Kidney tubule cell (primary cell): ENCODE measurements around the gene CCNF.

ENCODE experiments used
- DNase-seq: peaks from one replicate; pipeline ENCODE4 v3.0.0-alpha.2; 2018; ENCODE audit warnings: low spot score

The CCNF gene

DNA sequence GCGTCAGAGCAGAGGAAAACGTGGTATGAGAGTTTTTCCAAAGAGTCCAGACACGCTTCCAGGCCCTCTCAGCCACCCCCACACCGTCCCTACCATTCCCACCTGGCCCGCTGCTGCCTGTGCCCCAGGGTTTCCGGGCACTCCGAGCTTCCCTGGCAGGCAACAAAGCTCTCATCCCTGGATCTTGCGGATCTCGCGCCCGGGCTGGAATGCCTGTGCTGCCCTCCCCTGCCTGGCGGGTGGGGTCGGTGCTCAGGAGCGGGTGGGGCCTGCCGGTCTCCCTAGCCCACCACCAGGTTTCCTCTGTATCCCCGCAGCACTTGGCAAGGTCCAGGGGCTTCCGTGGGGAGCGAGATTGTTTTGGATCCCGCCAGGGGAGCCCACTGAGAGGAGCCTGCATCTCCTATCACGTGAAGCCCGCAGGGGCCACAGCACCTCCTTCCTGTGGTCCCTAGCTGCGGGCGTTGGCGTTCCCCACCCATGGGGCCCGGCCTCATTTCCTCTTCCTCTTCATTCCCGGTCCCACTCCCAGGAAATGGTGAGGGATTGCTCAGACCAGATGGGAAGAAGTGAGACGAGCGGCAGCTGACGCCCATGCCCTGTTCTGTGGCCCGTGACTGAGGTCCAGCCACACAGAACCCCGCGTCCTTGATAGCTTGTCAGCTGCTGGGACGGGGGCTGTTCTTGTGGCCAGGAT lies 56.7 kb downstream of the CCNF start:
- no peak for DNase-seq

- peak; percentile 71 for DNase-seq
Observed at GRCh38 chr16:2486645-2487516, 57.6 kb downstream of the CCNF start.

GRCh38 chr16:2487517-2487842 lies 58.2 kb downstream of the CCNF start:
- DNase-seq, result no peak

DNA sequence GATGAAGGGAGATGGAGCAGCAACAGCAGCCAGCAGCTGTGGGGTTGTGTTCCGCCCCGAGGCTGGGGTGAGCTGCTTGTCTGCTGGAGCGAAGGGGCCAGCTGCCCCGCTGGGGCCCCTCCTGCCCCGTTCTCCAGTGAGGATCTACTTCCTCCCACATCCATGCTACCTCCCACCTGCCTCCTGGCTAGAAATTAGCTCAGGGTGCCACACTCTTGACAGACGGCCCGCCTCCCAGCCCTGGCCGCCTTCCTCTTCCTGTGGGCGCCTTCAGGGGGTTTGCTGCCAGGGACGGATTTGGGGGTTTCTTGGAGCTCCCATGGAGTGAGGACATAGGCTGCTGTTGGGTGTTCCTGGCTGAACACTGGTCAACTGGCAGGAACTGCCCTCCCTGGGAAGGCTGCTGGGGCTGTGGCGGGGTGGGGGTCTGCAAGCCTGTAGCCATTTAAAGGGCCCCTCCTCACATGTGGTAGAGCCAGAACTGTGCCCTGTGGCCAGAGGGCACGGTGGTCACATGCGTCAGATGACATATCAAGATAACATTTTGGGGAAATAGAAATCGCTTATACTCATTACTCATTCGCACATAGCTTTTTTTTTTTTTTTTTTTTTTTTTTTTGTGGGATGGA lies 58.8 kb downstream of the CCNF start:
- no peak for DNase-seq

- no peak for DNase-seq
Observed at GRCh38 chr16:2489581-2489980, 60.3 kb downstream of the CCNF start.

GRCh38 chr16:2490190-2491105 lies 61.2 kb downstream of the CCNF start:
- DNase-seq, result peak; percentile 28

DNA sequence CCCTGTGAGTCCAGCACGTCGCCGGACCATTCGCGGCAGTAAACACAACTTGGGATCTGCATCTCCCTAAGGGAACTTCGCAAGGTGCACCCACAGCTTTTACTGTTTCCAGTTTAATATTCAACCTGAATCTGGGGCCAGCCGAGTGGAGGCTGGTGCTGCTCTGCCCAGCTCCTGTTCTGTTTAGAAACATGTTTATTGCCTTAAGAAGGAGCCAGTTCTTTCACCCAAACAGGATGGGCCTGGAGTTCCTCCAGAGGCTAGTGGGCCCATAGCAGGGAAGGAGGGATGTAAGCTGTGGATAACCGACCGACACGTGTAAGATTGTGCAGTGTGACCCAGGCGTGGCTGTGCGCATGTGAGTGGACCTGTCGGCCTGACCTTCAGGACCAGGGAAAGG lies 63.0 kb downstream of the CCNF start:
- no peak for DNase-seq

- DNase-seq, result no peak
Observed at GRCh38 chr16:2493605-2494004, 64.4 kb downstream of the CCNF start.

- DNase-seq, result no peak
Observed at GRCh38 chr16:2494616-2495015, 65.4 kb downstream of the CCNF start.

DNA sequence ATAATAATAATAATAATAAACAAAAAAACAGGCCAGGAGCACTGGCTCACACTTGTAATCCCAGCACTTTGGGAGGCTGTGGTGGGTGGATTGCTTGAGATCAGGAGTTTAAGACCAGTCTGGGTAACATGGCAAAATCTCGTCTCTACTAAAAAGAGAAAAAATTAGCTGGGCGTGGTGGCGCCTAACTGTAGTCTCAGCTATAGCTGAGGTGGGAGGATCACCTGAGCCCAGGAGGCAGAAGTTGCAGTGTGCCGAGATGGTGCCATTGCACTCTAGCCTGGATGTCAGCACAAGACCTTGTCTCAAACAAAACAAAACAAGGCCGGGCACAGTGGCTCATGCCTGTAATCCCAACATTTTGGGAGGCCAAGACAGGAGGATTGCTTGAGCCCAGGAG lies 65.8 kb downstream of the CCNF start:
- no peak for DNase-seq

- DNase-seq, result no peak
Observed at GRCh38 chr16:2496223-2497115, 67.2 kb downstream of the CCNF start.

GRCh38 chr16:2497116-2497630 lies 67.9 kb downstream of the CCNF start:
- no peak for DNase-seq

- no peak for DNase-seq
Observed at GRCh38 chr16:2497695-2498484, 68.6 kb downstream of the CCNF start.

- DNase-seq, result peak; percentile 33
Observed at GRCh38 chr16:2498531-2499253, 69.4 kb downstream of the CCNF start.

DNA sequence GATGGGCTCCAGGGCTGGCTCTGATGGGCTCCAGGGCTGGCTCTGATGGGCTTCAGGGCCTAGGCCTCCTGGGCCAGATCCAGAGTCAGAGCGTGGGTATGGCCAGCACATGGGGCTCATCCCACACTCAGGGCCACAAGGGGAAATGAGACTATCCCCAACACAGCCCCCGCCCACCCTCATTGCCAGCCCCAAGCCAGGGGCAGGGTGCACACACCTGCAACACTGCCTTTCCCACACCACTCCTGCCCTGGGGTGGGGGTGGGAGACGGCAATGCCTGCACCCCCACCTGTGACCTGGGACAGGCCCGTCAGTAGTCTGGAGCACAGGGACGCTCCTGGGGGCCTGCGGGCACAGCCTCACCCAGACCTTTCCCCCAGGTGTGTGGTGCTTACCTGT lies 70.2 kb downstream of the CCNF start:
- no peak for DNase-seq

- no peak for DNase-seq
Observed at GRCh38 chr16:2499890-2500429, 70.7 kb downstream of the CCNF start.

GRCh38 chr16:2500430-2500917 lies 71.2 kb downstream of the CCNF start:
- no peak for DNase-seq

- DNase-seq, result peak; percentile 80
Observed at GRCh38 chr16:2500918-2501750, 71.9 kb downstream of the CCNF start.
